Endodermal cell (in vitro differentiated cells): ENCODE results near the gene ST3GAL6. TPM values are rescaled to one million over a fixed set of nuclear protein-coding genes. Genes with fewer than 3 reads are reported as not detected.

Source experiments
- DNase-seq: peaks from one replicate; pipeline ENCODE4 v3.0.0-alpha.2; 2017
- H3K27ac ChIP-seq: 2 replicates; pipeline ENCODE4 v1.5.1; 2013; ENCODE audit warnings: mild to moderate bottlenecking, low read depth, low read length, moderate library complexity
- H3K27me3 ChIP-seq: 2 replicates; pipeline ENCODE4 v1.6.1; 2013; ENCODE audit warnings: mild to moderate bottlenecking, low read length, moderate library complexity; ENCODE audit not compliant: insufficient read depth, control insufficient read depth, poor library complexity, severe bottlenecking
- H3K36me3 ChIP-seq: 2 replicates; pipeline ENCODE4 v1.7.0; 2013; ENCODE audit warnings: mild to moderate bottlenecking, low read length, moderate library complexity; ENCODE audit not compliant: control insufficient read depth, insufficient read depth
- H3K4me1 ChIP-seq: one replicate; pipeline ENCODE4 v1.7.0; 2013; ENCODE audit warnings: low read length; ENCODE audit not compliant: control insufficient read depth, insufficient read depth
- H3K4me3 ChIP-seq: 2 replicates; pipeline ENCODE4 v1.5.1; 2013; ENCODE audit warnings: mild to moderate bottlenecking, low read length, moderate library complexity
- H3K9ac ChIP-seq: 2 replicates; pipeline ENCODE4 v1.6.1; 2013; ENCODE audit warnings: mild to moderate bottlenecking, low read length, moderate library complexity; ENCODE audit not compliant: poor library complexity, severe bottlenecking; ENCODE audit errors: extremely low read depth
- H3K9me3 ChIP-seq: 2 replicates; pipeline ENCODE4 v1.6.1; 2013; ENCODE audit warnings: mild to moderate bottlenecking, low read length, moderate library complexity; ENCODE audit not compliant: control insufficient read depth
- H3K27ac Mint-ChIP-seq: 2 replicates; pipeline ENCODE4 v1.8.0; 2020; ENCODE audit warnings: mixed read lengths
- H3K27me3 Mint-ChIP-seq: 2 replicates; pipeline ENCODE4 v1.8.0; 2021; ENCODE audit warnings: mild to moderate bottlenecking, mixed read lengths; ENCODE audit not compliant: insufficient read depth
- H3K36me3 Mint-ChIP-seq: 2 replicates; pipeline ENCODE4 v1.8.0; 2020; ENCODE audit warnings: low read depth, mixed read lengths
- H3K4me1 Mint-ChIP-seq: 2 replicates; pipeline ENCODE4 v1.8.0; 2020; ENCODE audit warnings: mixed read lengths
- H3K4me3 Mint-ChIP-seq: 2 replicates; pipeline ENCODE4 v1.8.0; 2020; ENCODE audit warnings: mild to moderate bottlenecking, moderate library complexity, mixed read lengths
- H3K9me3 Mint-ChIP-seq: 2 replicates; pipeline ENCODE4 v1.8.0; 2020; ENCODE audit warnings: mild to moderate bottlenecking, mixed read lengths
- CTCF ChIP-seq: fragments of 200-600 bp; sonication (generic); conservative IDR thresholded peaks from 2 replicates; pipeline ENCODE4 v1.5.0; 2021; ENCODE audit warnings: antibody characterized with exemption, mild to moderate bottlenecking
- WGBS, 2 experiments: methylation state at CpG; one replicate each; pipeline versions ENCODE4 v1.1.5 to v1.1.7; 2013; ENCODE audit warnings: missing lambda C conversion rate in 2 of 2, mixed read lengths in 1 of 2; ENCODE audit not compliant: insufficient coverage in 1 of 2, insufficient read length in 1 of 2; 5-methylcytosine and 5-hydroxymethylcytosine counted together
- total RNA-seq, 2 donors: library from RNA; stranded (reverse); fragmentation: NEBNext Ultra II Directional in 1 of 2; extraction: Animal tissue kit (Norgen Biotek cat#: 25700) in 1 of 2; gene quantifications; 2 replicates in 1 of 2; 3 replicates in 1 of 2; pipeline ENCODE4 v1.2.1, GENCODE V29; 2021

Gene ST3GAL6
- total RNA-seq, 2 donors from 2014 or later, result 8.1 to 9.9 TPM

GRCh38 chr3:98777801-98778220 is 14.7 kb downstream of the ST3GAL6 start:
- DNase-seq, result no peak
- Histone ChIP-seq H3K36me3 (no peaks in the 10 kb centered on the region), H3K4me1 (no peaks in the 10 kb centered on the region), H3K4me3 (no peak overlapping the region), H3K9ac (no peak overlapping the region), H3K9me3 (no peaks in the 10 kb centered on the region), H3K27ac (no peak overlapping the region), H3K27me3 (peaks cover 7% of the 10 kb centered on the region)
- Mint-ChIP-seq H3K27me3 (no peaks in the 10 kb centered on the region), H3K4me3 (no peak overlapping the region), H3K4me1 (no peaks in the 10 kb centered on the region), H3K36me3 (peaks cover 2% of the 10 kb centered on the region), H3K27ac (no peak overlapping the region), H3K9me3 (no peaks in the 10 kb centered on the region)
- no peak for TF ChIP-seq CTCF

GRCh38 chr3:98778383-98778782 is 15.2 kb downstream of the ST3GAL6 start:
- H3K9me3 ChIP-seq, result no peaks in the 10 kb centered on the region
- H3K4me3 ChIP-seq, result no peak overlapping the region
- no peaks in the 10 kb centered on the region for H3K4me1 ChIP-seq
- no peaks in the 10 kb centered on the region for H3K4me1 Mint-ChIP-seq
- 95 to 100% methylated on average over 1 to 5 of the region's 5 CpGs for WGBS, 2 experiments
- H3K9ac ChIP-seq, result no peak overlapping the region
- H3K27me3 Mint-ChIP-seq, result no peaks in the 10 kb centered on the region
- no peak for TF ChIP-seq CTCF
- no peak overlapping the region for H3K27ac ChIP-seq
- no peak overlapping the region for H3K27ac Mint-ChIP-seq
- peaks cover 2% of the 10 kb centered on the region for H3K36me3 Mint-ChIP-seq
- H3K36me3 ChIP-seq, result no peaks in the 10 kb centered on the region
- H3K9me3 Mint-ChIP-seq, result no peaks in the 10 kb centered on the region
- DNase-seq, result no peak
- no peak overlapping the region for H3K4me3 Mint-ChIP-seq
- peaks cover 7% of the 10 kb centered on the region for H3K27me3 ChIP-seq

GRCh38 chr3:98778852-98779413 is 15.8 kb downstream of the ST3GAL6 start:
- H3K27ac Mint-ChIP-seq, result no peak overlapping the region
- Histone ChIP-seq H3K27me3 (peaks cover 7% of the 10 kb centered on the region), H3K4me3 (no peak overlapping the region), H3K9ac (no peak overlapping the region), H3K27ac (no peak overlapping the region), H3K9me3 (no peaks in the 10 kb centered on the region), H3K36me3 (no peaks in the 10 kb centered on the region), H3K4me1 (no peaks in the 10 kb centered on the region)
- no peaks in the 10 kb centered on the region for H3K9me3 Mint-ChIP-seq
- TF ChIP-seq CTCF, result no peak
- H3K36me3 Mint-ChIP-seq, result peaks cover 2% of the 10 kb centered on the region
- H3K4me3 Mint-ChIP-seq, result no peak overlapping the region
- 90% methylated on average over 5 of the region's 5 CpGs; no CpG with 5 or more reads in 1 of the 2 experiments for WGBS, 2 experiments
- no peaks in the 10 kb centered on the region for H3K27me3 Mint-ChIP-seq
- DNase-seq, result no peak
- H3K4me1 Mint-ChIP-seq, result no peaks in the 10 kb centered on the region
